Panc1 (cell line): ENCODE measurements around the gene AADACL3.

Experiments
- POLR2AphosphoS5 ChIP-seq: IDR thresholded peaks from 2 replicates; pipeline ENCODE4 v1.6.1; 2012; ENCODE audit warnings: mild to moderate bottlenecking, low read depth, low read length, moderate library complexity
- SIN3A ChIP-seq: IDR thresholded peaks from 2 replicates; pipeline ENCODE4 v1.6.1; 2012; ENCODE audit warnings: low read depth, mild to moderate bottlenecking, low read length, moderate library complexity, borderline replicate concordance; ENCODE audit not compliant: insufficient read depth
- TCF7L2 ChIP-seq: IDR thresholded peaks from 2 replicates; pipeline ENCODE4 v1.6.1; 2011; ENCODE audit warnings: mild to moderate bottlenecking, low read depth, low read length, inconsistent platforms
- TF ChIP-seq, protein P1 (sequence below): fragments of 450-650 bp; IDR thresholded peaks from 2 replicates; pipeline ENCODE4 v1.5.1; 2017; ENCODE audit warnings: mild to moderate bottlenecking
- TF ChIP-seq, protein P2 (sequence below), 2 experiments: IDR thresholded peaks; 2 replicates each; pipeline ENCODE4 v1.6.1; 2011 to 2012; ENCODE audit warnings: low read depth in 2 of 2, control low read depth in 1 of 2, low read length in 1 of 2, mild to moderate bottlenecking in 1 of 2, moderate library complexity in 1 of 2; ENCODE audit not compliant: insufficient read depth in 1 of 2

- TF ChIP-seq POLR2AphosphoS5 (no peak), SIN3A (no peak), TCF7L2 (no peak)
- TF ChIP-seq, protein P1, sequence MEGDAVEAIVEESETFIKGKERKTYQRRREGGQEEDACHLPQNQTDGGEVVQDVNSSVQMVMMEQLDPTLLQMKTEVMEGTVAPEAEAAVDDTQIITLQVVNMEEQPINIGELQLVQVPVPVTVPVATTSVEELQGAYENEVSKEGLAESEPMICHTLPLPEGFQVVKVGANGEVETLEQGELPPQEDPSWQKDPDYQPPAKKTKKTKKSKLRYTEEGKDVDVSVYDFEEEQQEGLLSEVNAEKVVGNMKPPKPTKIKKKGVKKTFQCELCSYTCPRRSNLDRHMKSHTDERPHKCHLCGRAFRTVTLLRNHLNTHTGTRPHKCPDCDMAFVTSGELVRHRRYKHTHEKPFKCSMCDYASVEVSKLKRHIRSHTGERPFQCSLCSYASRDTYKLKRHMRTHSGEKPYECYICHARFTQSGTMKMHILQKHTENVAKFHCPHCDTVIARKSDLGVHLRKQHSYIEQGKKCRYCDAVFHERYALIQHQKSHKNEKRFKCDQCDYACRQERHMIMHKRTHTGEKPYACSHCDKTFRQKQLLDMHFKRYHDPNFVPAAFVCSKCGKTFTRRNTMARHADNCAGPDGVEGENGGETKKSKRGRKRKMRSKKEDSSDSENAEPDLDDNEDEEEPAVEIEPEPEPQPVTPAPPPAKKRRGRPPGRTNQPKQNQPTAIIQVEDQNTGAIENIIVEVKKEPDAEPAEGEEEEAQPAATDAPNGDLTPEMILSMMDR, result no peak
- TF ChIP-seq, protein P2, sequence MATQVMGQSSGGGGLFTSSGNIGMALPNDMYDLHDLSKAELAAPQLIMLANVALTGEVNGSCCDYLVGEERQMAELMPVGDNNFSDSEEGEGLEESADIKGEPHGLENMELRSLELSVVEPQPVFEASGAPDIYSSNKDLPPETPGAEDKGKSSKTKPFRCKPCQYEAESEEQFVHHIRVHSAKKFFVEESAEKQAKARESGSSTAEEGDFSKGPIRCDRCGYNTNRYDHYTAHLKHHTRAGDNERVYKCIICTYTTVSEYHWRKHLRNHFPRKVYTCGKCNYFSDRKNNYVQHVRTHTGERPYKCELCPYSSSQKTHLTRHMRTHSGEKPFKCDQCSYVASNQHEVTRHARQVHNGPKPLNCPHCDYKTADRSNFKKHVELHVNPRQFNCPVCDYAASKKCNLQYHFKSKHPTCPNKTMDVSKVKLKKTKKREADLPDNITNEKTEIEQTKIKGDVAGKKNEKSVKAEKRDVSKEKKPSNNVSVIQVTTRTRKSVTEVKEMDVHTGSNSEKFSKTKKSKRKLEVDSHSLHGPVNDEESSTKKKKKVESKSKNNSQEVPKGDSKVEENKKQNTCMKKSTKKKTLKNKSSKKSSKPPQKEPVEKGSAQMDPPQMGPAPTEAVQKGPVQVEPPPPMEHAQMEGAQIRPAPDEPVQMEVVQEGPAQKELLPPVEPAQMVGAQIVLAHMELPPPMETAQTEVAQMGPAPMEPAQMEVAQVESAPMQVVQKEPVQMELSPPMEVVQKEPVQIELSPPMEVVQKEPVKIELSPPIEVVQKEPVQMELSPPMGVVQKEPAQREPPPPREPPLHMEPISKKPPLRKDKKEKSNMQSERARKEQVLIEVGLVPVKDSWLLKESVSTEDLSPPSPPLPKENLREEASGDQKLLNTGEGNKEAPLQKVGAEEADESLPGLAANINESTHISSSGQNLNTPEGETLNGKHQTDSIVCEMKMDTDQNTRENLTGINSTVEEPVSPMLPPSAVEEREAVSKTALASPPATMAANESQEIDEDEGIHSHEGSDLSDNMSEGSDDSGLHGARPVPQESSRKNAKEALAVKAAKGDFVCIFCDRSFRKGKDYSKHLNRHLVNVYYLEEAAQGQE (IDR thresholded peaks at IDR 0.05; ENCODE audit: insufficient read depth in 1 of 2, low read depth in 2 of 2, low read length in 1 of 2), result no peak
Observed at GRCh38 chr1:12761781-12762180, 45.9 kb downstream of the AADACL3 start.
